HS-5 (cell line): ENCODE measurements around the gene ATP1A4.
"Not testable (repeated sequence)": the region's sequence is repeated elsewhere in the genome, so short reads cannot be mapped to it uniquely, and the experiment has no call there.

Experiments
- DNase-seq: peaks from one replicate; pipeline ENCODE4 v3.0.0-alpha.2; 2012; ENCODE audit warnings: low read depth

Gene ATP1A4

GRCh38 chr1:160151303-160151702 is at the start of gene ATP1A4:
ATP1A4 (plus strand) TSS chr1:160151603; CDS start chr1:160152041, 438 bp downstream.
- no peak for DNase-seq

- DNase-seq, result no peak
Measured at GRCh38 chr1:160101717-160102522, 49.5 kb upstream of the ATP1A4 start.

- no peak for DNase-seq
Measured at GRCh38 chr1:160103658-160104408, 47.6 kb upstream of the ATP1A4 start.

GRCh38 chr1:160104486-160104885 is 46.9 kb upstream of the ATP1A4 start:
- no peak for DNase-seq

GRCh38 chr1:160105155-160105554 is 46.2 kb upstream of the ATP1A4 start:
- DNase-seq, result no peak

GRCh38 chr1:160107512-160107911 is 43.9 kb upstream of the ATP1A4 start:
- no peak for DNase-seq

GRCh38 chr1:160108888-160109662 is 42.3 kb upstream of the ATP1A4 start:
- DNase-seq, result no peak

GRCh38 chr1:160109686-160110085 is 41.7 kb upstream of the ATP1A4 start:
- no peak for DNase-seq

GRCh38 chr1:160111462-160111861 is 39.9 kb upstream of the ATP1A4 start:
- DNase-seq, result not testable (repeated sequence)

- DNase-seq, result no peak
Measured at GRCh38 chr1:160112357-160112756, 39.0 kb upstream of the ATP1A4 start.

- no peak for DNase-seq
Measured at GRCh38 chr1:160113407-160113806, 38.0 kb upstream of the ATP1A4 start.

GRCh38 chr1:160114085-160114484 is 37.3 kb upstream of the ATP1A4 start:
- DNase-seq, result no peak

- DNase-seq, result no peak
Measured at GRCh38 chr1:160115545-160116282, 35.7 kb upstream of the ATP1A4 start, which contains the start of gene ATP1A2. ATP1A2 (plus strand) TSS chr1:160115759; CDS start chr1:160115862, 103 bp downstream.

GRCh38 chr1:160116283-160117147 is 34.9 kb upstream of the ATP1A4 start:
- no peak for DNase-seq

- no peak for DNase-seq
Measured at GRCh38 chr1:160117300-160117699, 34.1 kb upstream of the ATP1A4 start.

- DNase-seq, result no peak
Measured at GRCh38 chr1:160117709-160118183, 33.7 kb upstream of the ATP1A4 start.

- no peak for DNase-seq
Measured at GRCh38 chr1:160118928-160119327, 32.5 kb upstream of the ATP1A4 start.

GRCh38 chr1:160120797-160121196 is 30.6 kb upstream of the ATP1A4 start:
- DNase-seq, result no peak

- DNase-seq, result no peak
Measured at GRCh38 chr1:160121388-160121787, 30.0 kb upstream of the ATP1A4 start.

- DNase-seq, result no peak
Measured at GRCh38 chr1:160122978-160123495, 28.4 kb upstream of the ATP1A4 start.
